GM06990 (cell line): ENCODE measurements around the gene PLXNA1.

ENCODE experiments used
- DNase-seq: peaks from one replicate; pipeline ENCODE4 v3.0.0-alpha.2; 2011; ENCODE audit not compliant: insufficient read length; ENCODE audit errors: extremely low read depth
- H3K27me3 ChIP-seq: replicated peaks from 2 replicates; pipeline ENCODE4 v1.6.0; 2011; ENCODE audit warnings: low read length; ENCODE audit not compliant: control insufficient read depth, insufficient read depth
- H3K36me3 ChIP-seq: 2 replicates; pipeline ENCODE4 v1.5.1; 2011; ENCODE audit warnings: low read length; ENCODE audit not compliant: control insufficient read depth, insufficient read depth
- H3K4me3 ChIP-seq: replicated peaks from 2 replicates; pipeline ENCODE4 v1.5.1; 2011; ENCODE audit warnings: low read depth, mild to moderate bottlenecking, control low read depth, low read length
- TF ChIP-seq, protein P1 (sequence below): IDR thresholded peaks from 2 replicates; pipeline ENCODE4 v1.5.1; 2011; ENCODE audit warnings: low read length, control low read depth, mild to moderate bottlenecking, inconsistent platforms; ENCODE audit not compliant: insufficient read depth, poor library complexity, severe bottlenecking

The PLXNA1 gene

DNA sequence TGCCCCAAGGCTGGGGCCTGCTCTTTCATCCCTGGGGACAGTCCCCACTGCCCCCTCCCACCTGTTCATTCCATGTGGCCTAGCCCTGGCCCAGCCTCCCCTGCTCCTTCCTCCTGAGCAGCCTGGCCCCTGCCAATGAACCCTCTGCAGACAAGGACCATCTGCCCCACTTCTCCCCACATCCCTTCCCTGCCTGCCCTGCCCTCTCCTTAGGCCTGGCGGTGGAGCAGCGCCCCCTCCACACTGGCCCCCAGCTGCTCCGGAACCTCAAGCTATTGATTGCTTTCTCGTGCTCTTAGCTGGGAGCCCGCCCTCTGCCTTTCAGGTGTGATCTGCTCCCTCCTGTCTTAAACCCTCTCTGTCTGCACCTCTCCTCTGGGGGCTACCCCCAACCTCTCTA lies 8.0 kb downstream of the PLXNA1 start:
- TF ChIP-seq, protein P1, sequence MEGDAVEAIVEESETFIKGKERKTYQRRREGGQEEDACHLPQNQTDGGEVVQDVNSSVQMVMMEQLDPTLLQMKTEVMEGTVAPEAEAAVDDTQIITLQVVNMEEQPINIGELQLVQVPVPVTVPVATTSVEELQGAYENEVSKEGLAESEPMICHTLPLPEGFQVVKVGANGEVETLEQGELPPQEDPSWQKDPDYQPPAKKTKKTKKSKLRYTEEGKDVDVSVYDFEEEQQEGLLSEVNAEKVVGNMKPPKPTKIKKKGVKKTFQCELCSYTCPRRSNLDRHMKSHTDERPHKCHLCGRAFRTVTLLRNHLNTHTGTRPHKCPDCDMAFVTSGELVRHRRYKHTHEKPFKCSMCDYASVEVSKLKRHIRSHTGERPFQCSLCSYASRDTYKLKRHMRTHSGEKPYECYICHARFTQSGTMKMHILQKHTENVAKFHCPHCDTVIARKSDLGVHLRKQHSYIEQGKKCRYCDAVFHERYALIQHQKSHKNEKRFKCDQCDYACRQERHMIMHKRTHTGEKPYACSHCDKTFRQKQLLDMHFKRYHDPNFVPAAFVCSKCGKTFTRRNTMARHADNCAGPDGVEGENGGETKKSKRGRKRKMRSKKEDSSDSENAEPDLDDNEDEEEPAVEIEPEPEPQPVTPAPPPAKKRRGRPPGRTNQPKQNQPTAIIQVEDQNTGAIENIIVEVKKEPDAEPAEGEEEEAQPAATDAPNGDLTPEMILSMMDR: no peak
- no peak for DNase-seq
- H3K27me3 ChIP-seq: no peaks in the 10 kb centered on the region
- peaks cover 1% of the 10 kb centered on the region for H3K36me3 ChIP-seq
- no peak overlapping the region for H3K4me3 ChIP-seq

DNA sequence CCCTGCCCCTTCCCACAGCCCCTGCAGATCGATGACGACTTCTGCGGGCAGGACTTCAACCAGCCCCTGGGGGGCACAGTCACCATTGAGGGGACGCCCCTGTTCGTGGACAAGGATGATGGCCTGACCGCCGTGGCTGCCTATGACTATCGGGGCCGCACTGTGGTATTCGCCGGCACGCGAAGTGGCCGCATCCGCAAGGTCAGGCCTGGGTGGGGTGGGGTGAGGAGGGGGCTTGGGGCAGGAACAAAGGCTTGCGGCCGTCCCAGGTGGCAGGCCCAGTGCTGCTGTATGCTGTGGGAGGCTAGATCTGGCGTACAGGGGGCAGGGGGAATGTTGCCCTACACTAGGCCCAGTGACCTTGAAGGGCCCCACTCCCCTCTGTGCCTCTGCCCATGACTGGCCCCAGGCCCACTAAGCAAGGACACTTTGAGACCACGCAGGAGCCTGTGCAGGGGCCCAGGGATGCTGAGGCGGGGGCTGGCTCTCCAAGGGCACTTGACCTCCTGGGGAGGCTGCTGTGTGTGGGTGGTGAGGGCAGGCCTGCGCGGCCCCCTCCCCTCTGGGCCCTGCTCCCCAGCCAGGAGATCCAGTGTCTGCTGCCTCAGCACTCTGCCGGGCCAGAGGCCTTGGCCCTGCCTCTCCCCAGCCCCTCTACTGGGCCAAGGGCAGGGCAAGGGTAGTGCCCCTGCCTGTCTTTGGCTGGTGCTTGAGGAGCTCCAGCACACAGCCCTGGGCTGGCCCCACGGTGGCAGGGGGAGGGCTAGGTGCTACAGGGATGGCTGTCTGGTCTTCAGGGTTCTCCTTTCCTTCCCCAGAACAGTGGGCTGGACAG lies 8.7 kb downstream of the PLXNA1 start:
- Histone ChIP-seq H3K4me3 (no peak overlapping the region), H3K27me3 (no peaks in the 10 kb centered on the region), H3K36me3 (peaks cover 1% of the 10 kb centered on the region)
- TF ChIP-seq, protein P1: no peak
- no peak for DNase-seq

DNA sequence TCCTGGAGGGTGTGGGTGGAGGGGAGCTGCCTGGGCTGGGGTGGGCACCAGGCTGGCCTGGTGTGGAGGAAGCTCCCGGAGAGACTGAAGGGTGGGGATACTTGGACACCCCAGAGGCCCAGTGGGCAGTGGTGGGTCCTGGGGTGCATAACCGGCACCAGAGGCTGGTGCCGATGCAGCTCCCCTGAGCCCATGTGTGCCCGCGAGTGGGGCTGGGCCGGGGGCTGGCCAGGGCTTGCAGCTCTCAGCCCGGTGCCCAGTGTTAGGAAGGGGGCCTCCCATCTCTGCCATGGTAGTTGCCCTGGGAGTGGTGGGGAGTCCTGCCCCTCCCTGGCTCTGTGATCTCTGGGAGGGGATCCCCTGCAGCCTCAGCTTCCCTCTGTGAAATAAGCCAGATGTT lies 9.3 kb downstream of the PLXNA1 start:
- no peaks in the 10 kb centered on the region for H3K27me3 ChIP-seq
- DNase-seq: no peak
- peaks cover 1% of the 10 kb centered on the region for H3K36me3 ChIP-seq
- TF ChIP-seq, protein P1: no peak
- no peak overlapping the region for H3K4me3 ChIP-seq

DNA sequence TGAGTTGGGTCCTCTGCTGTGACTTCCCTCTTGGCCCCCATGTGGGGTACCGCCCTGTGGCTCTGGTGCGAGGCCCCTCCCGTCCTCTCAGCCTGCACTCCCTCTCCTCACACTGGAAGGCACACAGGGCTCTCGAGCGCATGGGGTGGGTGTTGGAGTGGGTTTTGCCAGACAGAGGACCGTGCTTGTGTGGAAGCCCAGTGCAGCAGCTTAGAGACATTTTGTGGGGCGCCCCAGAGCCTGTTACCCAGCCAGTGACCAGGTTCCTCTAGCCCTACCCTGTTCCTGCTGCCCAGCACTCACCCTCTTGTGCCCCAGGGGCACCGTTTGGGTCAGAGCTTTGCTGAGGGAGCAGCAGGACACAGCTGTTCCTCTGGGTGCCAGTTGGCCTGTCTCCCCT lies 9.9 kb downstream of the PLXNA1 start:
- Histone ChIP-seq H3K27me3 (no peaks in the 10 kb centered on the region), H3K36me3 (peaks cover 1% of the 10 kb centered on the region), H3K4me3 (no peak overlapping the region)
- TF ChIP-seq, protein P1: no peak
- no peak for DNase-seq

DNA sequence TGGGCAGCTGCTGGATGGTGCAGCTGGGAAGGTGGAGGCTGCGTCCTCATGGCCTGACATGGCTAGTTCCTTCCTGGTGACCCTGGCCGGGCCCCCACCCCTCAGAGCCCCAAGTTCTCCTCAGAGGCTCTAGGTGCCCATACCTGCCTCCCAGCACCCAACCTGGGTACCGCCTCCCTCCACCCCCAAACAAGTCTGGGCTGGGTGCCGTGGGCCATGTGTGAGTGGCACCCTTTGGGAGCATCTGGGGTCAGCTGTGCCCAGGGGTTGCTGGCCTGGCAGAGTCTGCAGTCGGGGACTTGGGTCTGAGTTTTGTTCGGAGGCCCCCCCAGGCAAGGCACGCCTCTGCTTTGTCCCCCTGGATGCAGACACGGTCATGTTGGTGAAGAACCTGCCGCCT lies 10.5 kb downstream of the PLXNA1 start:
- TF ChIP-seq, protein P1: no peak
- peaks cover 1% of the 10 kb centered on the region for H3K36me3 ChIP-seq
- no peak overlapping the region for H3K4me3 ChIP-seq
- H3K27me3 ChIP-seq: no peaks in the 10 kb centered on the region
- DNase-seq: no peak
